K562 (cell line): ENCODE measurements around the gene ZNF135. TPM values are rescaled to one million over a fixed set of nuclear protein-coding genes. Genes with fewer than 3 reads are reported as not detected.

Source experiments
- ATAC-seq: fragments of 200-7000 bp; cut with Tn5 transposase; 3 replicates; pipeline ENCODE4 v1.9.1; 2020; ENCODE audit warnings: moderate library complexity
- BruUV-seq: library from RNA; stranded (reverse); fragments of 400-500 nt; replicated peaks from 2 replicates; lab custom pipeline; 2021; lab: Mats Ljungman, UMichigan
- CTCF ChIA-PET: fragments of 300-600 bp; formaldehyde crosslinking; extraction: SDS; loops from one replicate; lab custom pipeline; 2021; ENCODE audit warnings: low intra/inter-chr PET ratio; lab: Yijun Ruan, JAX
- POLR2A ChIA-PET: fragments of 300-600, 350-650 bp; sonication (Branson Sonifier 250); formaldehyde crosslinking; extraction: SDS; loops from one replicate; lab custom pipeline; 2021; ENCODE audit warnings: antibody characterized with exemption, inconsistent platforms; lab: Yijun Ruan, JAX
- DNase-seq, 4 experiments: peaks; one replicate each; pipeline versions ENCODE4 v3.0.0 to v3.0.0-alpha.2; 2011 to 2018; ENCODE audit warnings: low spot score in 3 of 4, mixed read lengths in 3 of 4; ENCODE audit errors: extremely low read depth in 1 of 4
- FAIRE-seq: peaks from 2 replicates; lab custom pipeline; 2011; peaks lifted over from hg19 to GRCh38; lab: Jason Lieb, UNC
- H2AFZ ChIP-seq: 2 replicates; pipeline ENCODE4 v1.6.0; 2011; ENCODE audit warnings: low read depth, low read length, control low read depth, inconsistent platforms
- H3K27ac ChIP-seq: fragments of 200-600 bp; 3 replicates; pipeline ENCODE4 v1.8.0; 2011; ENCODE audit warnings: low read depth, mild to moderate bottlenecking, control low read depth, inconsistent platforms, low read length, moderate library complexity, mixed read lengths; ENCODE audit errors: extremely low read depth
- H3K27me3 ChIP-seq, 2 experiments: fragments of 300-600 bp in 1 of 2; 2 replicates in 1 of 2; 3 replicates in 1 of 2; pipeline versions ENCODE4 v1.6.0 to v1.8.0; 2011; ENCODE audit warnings: inconsistent platforms in 2 of 2, low read length in 2 of 2, mild to moderate bottlenecking in 1 of 2, mixed read lengths in 1 of 2, moderate library complexity in 1 of 2; ENCODE audit not compliant: control insufficient read depth in 2 of 2, insufficient read depth in 2 of 2
- H3K36me3 ChIP-seq: fragments of 300-600 bp; 3 replicates; pipeline ENCODE4 v1.8.0; 2011; ENCODE audit warnings: mild to moderate bottlenecking, low read length, inconsistent platforms; ENCODE audit not compliant: control insufficient read depth, insufficient read depth
- H3K4me1 ChIP-seq, 2 experiments: fragments of 200-600 bp in 1 of 2; replicated peaks in 1 of 2; 2 replicates in 1 of 2; 3 replicates in 1 of 2; pipeline versions ENCODE4 v1.5.1 to v1.8.0; 2011; ENCODE audit warnings: inconsistent platforms in 2 of 2, low read length in 2 of 2, mild to moderate bottlenecking in 1 of 2, mixed read lengths in 1 of 2, moderate library complexity in 1 of 2; ENCODE audit not compliant: control insufficient read depth in 2 of 2, insufficient read depth in 2 of 2
- H3K4me2 ChIP-seq: 2 replicates; pipeline ENCODE4 v1.6.1; 2011; ENCODE audit warnings: low read length, control low read depth, inconsistent platforms, mixed read lengths; ENCODE audit not compliant: insufficient read depth
- H3K4me3 ChIP-seq: fragments of 200-600 bp; sonication (generic), shearing (Covaris generic); 2 replicates; pipeline ENCODE4 v1.5.1; 2016; ENCODE audit warnings: control low read depth, inconsistent platforms
- H3K79me2 ChIP-seq: fragments of 200-600 bp; 3 replicates; pipeline ENCODE4 v1.8.0; 2011; ENCODE audit warnings: low read length, inconsistent platforms; ENCODE audit not compliant: control insufficient read depth, insufficient read depth
- H3K9ac ChIP-seq, 2 experiments: 2 replicates each; pipeline versions ENCODE4 v1.6.0 to v1.6.1; 2011; ENCODE audit warnings: low read depth in 2 of 2, low read length in 2 of 2, control low read depth in 1 of 2, inconsistent platforms in 1 of 2, mild to moderate bottlenecking in 1 of 2, mixed read lengths in 1 of 2; ENCODE audit not compliant: insufficient read depth in 1 of 2
- H3K9me1 ChIP-seq: one replicate; pipeline ENCODE4 v1.6.0; 2011; ENCODE audit warnings: inconsistent platforms, mild to moderate bottlenecking, low read length, moderate library complexity; ENCODE audit not compliant: control insufficient read depth, insufficient read depth
- H3K9me3 ChIP-seq: replicated peaks from 2 replicates; pipeline ENCODE4 v1.5.1; 2011; ENCODE audit warnings: low read depth, low read length, inconsistent platforms; ENCODE audit not compliant: control insufficient read depth, insufficient read depth
- H4K20me1 ChIP-seq: replicated peaks from 2 replicates; pipeline ENCODE4 v1.6.1; 2011; ENCODE audit warnings: low read length, inconsistent platforms, mixed read lengths; ENCODE audit not compliant: control insufficient read depth, insufficient read depth
- WGBS: fragments of 100-300 bp; shearing (Covaris generic); methylation state at CpG from one replicate; pipeline ENCODE4 v1.1.6; 2016; ENCODE audit warnings: low coverage, mixed read lengths; ENCODE audit not compliant: insufficient coverage; ENCODE audit errors: missing lambda C conversion rate; 5-methylcytosine and 5-hydroxymethylcytosine counted together
- in situ Hi-C: fragments of 300-500 bp; cut with MboI; formaldehyde crosslinking; loops from 4 replicates; pipeline ENCODE4 v1.15.0; 2018; ENCODE audit warnings: inconsistent platforms, mixed read lengths
- intact Hi-C: fragments of 100-400 bp; cut with micrococcal nuclease; formaldehyde crosslinking; loops from 2 replicates; pipeline ENCODE4 v1.14.2; 2022
- polyA plus RNA-seq, 8 experiments: library from polyadenylated mRNA; depleted of rRNA in 4 of 8; stranded (reverse) in 5 of 8; unstranded in 3 of 8; fragments of >200 nt; fragmentation: Nextera tagmentation in 2 of 8; fragmentation: Illumina TruSeq in 1 of 8; extraction: Ambion mirVana in 2 of 8; extraction: Trizol in 1 of 8; gene quantifications; 2 replicates each; pipeline versions ENCODE4 v1.2.1 to v1.2.3, GENCODE V29; 2011 to 2014; ENCODE audit warnings: inconsistent platforms in 1 of 8, missing spikeins in 1 of 8
- total RNA-seq, 7 experiments: library from RNA; depleted of rRNA in 6 of 7; stranded (reverse); fragments of >200 nt in 6 of 7; fragmentation: Illumina TruSeq in 2 of 7; extraction: Trizol in 2 of 7; gene quantifications; 2 replicates each; pipeline versions ENCODE4 v1.2.1 to v1.2.3, GENCODE V29; 2011 to 2021; ENCODE audit warnings: low replicate concordance in 1 of 7
- TF ChIP-seq, protein P1 (sequence below): fragments of 450-650 bp; IDR thresholded peaks from 2 replicates; pipeline ENCODE4 v1.6.1; 2016; ENCODE audit warnings: mild to moderate bottlenecking

ZNF135 gene
- total and polyA plus RNA-seq, 9 of the 15 experiments (the other 6 are each of a cell fraction or from before 2014, with no cell fraction given), result not detected

DNA sequence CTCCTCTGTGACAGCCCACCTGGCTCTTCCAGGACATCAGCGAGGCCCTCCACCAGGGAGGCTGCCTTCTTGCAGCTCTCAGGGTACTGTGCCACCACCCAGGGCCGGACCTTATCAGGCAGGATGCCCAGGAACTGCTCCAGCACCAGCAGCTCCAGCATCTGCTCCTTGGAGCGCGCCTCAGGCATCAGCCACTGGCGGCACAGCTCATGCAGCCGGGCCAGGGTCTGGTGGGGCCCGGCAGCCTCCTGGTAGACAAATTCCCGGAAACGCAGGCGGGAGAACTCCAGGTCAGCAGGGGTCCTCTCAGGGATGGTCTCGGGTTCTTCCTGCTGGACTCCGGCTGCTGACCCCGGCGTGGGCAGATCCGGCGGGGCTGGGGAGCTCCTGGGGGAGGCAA lies 30.8 kb downstream of the ZNF135 start:
- Histone ChIP-seq H3K36me3 (no peaks in the 10 kb centered on the region), H3K9me3 (no peaks in the 10 kb centered on the region), H3K27me3 (no peaks in the 10 kb centered on the region), H4K20me1 (no peaks in the 10 kb centered on the region), H3K4me2 (no peak overlapping the region), H3K79me2 (no peaks in the 10 kb centered on the region), H3K4me3 (no peak overlapping the region), H3K4me1 (peaks cover 0 to under 1% of the 10 kb centered on the region in 2 experiments; a peak in 1 of 5 replicates), H2AFZ (no peak overlapping the region), H3K9ac (no peak overlapping the region), H3K9me1 (no peaks in the 10 kb centered on the region), H3K27ac (no peak overlapping the region)
- intact Hi-C loops (no loop called here), in situ Hi-C loops (no loop called here)
- FAIRE-seq (no peak), DNase-seq (no peak), ATAC-seq (no peak)
- BruUV-seq, result no TSS peak
- TF ChIP-seq, protein P1, sequence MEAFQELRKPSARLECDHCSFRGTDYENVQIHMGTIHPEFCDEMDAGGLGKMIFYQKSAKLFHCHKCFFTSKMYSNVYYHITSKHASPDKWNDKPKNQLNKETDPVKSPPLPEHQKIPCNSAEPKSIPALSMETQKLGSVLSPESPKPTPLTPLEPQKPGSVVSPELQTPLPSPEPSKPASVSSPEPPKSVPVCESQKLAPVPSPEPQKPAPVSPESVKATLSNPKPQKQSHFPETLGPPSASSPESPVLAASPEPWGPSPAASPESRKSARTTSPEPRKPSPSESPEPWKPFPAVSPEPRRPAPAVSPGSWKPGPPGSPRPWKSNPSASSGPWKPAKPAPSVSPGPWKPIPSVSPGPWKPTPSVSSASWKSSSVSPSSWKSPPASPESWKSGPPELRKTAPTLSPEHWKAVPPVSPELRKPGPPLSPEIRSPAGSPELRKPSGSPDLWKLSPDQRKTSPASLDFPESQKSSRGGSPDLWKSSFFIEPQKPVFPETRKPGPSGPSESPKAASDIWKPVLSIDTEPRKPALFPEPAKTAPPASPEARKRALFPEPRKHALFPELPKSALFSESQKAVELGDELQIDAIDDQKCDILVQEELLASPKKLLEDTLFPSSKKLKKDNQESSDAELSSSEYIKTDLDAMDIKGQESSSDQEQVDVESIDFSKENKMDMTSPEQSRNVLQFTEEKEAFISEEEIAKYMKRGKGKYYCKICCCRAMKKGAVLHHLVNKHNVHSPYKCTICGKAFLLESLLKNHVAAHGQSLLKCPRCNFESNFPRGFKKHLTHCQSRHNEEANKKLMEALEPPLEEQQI, result no peak
- CTCF ChIA-PET, result interaction anchor here (0.7 kb wide), 1 partner anchor 65 kb away, joined by 3 read pairs; no protein-coding TSS in a partner anchor
- POLR2A ChIA-PET, result interaction anchor here (0.6 kb wide), 1 partner anchor 63 kb away, joined by 3 read pairs; no protein-coding TSS in a partner anchor
- 1% methylated on average over 16 of the region's 16 CpGs for WGBS
